ENCODE data around the gene CLIP2.

Gene CLIP2

GRCh38 chr7:74449144-74449543, 159.9 kb downstream of the CLIP2 start:
- no peak for DNase-seq

- DNase-seq: peak in 1 of 2 experiments; percentile 32
Measured at GRCh38 chr7:74449809-74450397, 160.7 kb downstream of the CLIP2 start.

- DNase-seq: no peak
Measured at GRCh38 chr7:74452748-74453321, 163.6 kb downstream of the CLIP2 start.

- peak; percentile 14 to 61 for DNase-seq
Measured at GRCh38 chr7:74453322-74454011, 164.3 kb downstream of the CLIP2 start, which contains the start of gene GTF2IRD1. Gene GTF2IRD1, plus strand, starts transcription at chr7:74453906. Its CDS starts 54,175 bp downstream, at chr7:74508081.

GRCh38 chr7:74454021-74454924, 165.1 kb downstream of the CLIP2 start:
- DNase-seq: no peak

- DNase-seq: no peak
Measured at GRCh38 chr7:74454925-74455288, 165.7 kb downstream of the CLIP2 start.

- DNase-seq: no peak
Measured at GRCh38 chr7:74455291-74455804, 166.1 kb downstream of the CLIP2 start.

All from SW 1271 (cell line).